ENCODE data around the gene BCKDK. TPM values are rescaled to one million over a fixed set of nuclear protein-coding genes. Genes with fewer than 3 reads are reported as not detected.

BCKDK gene
- total RNA-seq, 1 donor from 2014 or later = 50.9 TPM

- no peak for TF ChIP-seq CTCF (IDR thresholded peaks at IDR 0.05; ENCODE audit: insufficient read depth, low read length, poor library complexity, severe bottlenecking)
- Histone ChIP-seq H3K4me3 (ENCODE audit: low read depth, low read length) (no peak overlapping the region), H3K27me3 (ENCODE audit: control insufficient read depth, insufficient read depth, low read length) (no peaks in the 10 kb centered on the region), H3K36me3 (ENCODE audit: control insufficient read depth, insufficient read depth, low read length) (peaks cover 1% of the 10 kb centered on the region)
- no peak for DNase-seq (ENCODE audit: low read depth)
These were observed 11.9 kb downstream of the BCKDK start for GRCh38 chr16:31120129-31120528.

- no peak for TF ChIP-seq CTCF (IDR thresholded peaks at IDR 0.05; ENCODE audit: insufficient read depth, low read length, poor library complexity, severe bottlenecking)
- Histone ChIP-seq H3K4me3 (ENCODE audit: low read depth, low read length) (no peak overlapping the region), H3K36me3 (ENCODE audit: control insufficient read depth, insufficient read depth, low read length) (no peaks in the 10 kb centered on the region), H3K27me3 (ENCODE audit: control insufficient read depth, insufficient read depth, low read length) (no peaks in the 10 kb centered on the region)
- no peak for DNase-seq (ENCODE audit: low read depth)
These were observed 17.7 kb downstream of the BCKDK start for GRCh38 chr16:31125844-31126243.

- H3K27me3 ChIP-seq (ENCODE audit: control insufficient read depth, insufficient read depth, low read length) = no peaks in the 10 kb centered on the region
- DNase-seq (ENCODE audit: low read depth) = no peak
- TF ChIP-seq CTCF (IDR thresholded peaks at IDR 0.05; ENCODE audit: insufficient read depth, low read length, poor library complexity, severe bottlenecking) = no peak
- no peak overlapping the region for H3K4me3 ChIP-seq (ENCODE audit: low read depth, low read length)
- no peaks in the 10 kb centered on the region for H3K36me3 ChIP-seq (ENCODE audit: control insufficient read depth, insufficient read depth, low read length)
These were observed 19.0 kb downstream of the BCKDK start for GRCh38 chr16:31127182-31127581.

DNA sequence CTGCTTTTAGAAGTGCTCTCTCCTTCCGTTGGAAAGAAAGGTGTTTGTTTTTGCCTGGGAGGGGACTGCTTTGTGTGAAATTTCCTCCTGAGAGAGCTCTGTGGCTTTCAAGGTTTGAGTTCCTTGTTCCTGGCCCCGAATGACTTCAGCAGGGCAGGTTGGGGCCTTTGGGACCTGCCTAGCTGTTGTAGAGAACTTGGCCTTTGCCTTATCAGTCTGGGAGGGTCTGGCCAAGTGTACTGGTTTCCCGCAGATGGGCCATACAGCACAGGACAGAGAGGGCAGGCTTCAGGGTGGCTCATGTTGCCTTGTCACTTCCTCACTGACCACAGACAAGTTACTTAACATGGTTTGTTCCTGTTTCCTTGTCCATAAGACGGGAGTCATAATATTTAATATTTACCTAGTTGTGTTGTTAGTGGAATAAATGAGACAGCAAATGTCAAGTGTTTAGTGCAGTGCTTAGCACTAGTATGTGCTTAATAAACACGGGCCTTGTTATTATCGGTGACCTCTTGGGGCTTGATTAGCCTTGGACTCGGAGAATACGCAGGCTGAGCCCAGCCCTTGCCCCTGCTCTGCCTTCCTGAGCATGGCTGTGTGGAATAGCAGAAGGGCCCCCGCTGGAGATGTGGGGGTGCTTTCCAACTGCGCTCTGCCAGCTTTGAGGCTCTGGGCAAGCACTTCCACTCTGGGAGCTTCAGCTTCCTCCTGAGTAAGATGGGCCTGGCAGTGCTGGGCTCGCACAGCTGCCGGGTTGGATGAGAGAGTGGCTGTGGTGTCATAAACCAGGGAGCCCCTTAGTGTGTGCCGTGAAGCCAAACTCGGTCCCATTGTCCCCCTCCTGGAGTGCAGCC lies 20.8 kb downstream of the BCKDK start:
- H3K4me3 ChIP-seq (ENCODE audit: low read depth, low read length) = no peak overlapping the region
- no peak for TF ChIP-seq CTCF (IDR thresholded peaks at IDR 0.05; ENCODE audit: insufficient read depth, low read length, poor library complexity, severe bottlenecking)
- DNase-seq (ENCODE audit: low read depth) = no peak
- H3K27me3 ChIP-seq (ENCODE audit: control insufficient read depth, insufficient read depth, low read length) = no peaks in the 10 kb centered on the region
- no peaks in the 10 kb centered on the region for H3K36me3 ChIP-seq (ENCODE audit: control insufficient read depth, insufficient read depth, low read length)

GRCh38 chr16:31129568-31130335 lies 21.6 kb downstream of the BCKDK start:
- Histone ChIP-seq H3K36me3 (ENCODE audit: control insufficient read depth, insufficient read depth, low read length) (no peaks in the 10 kb centered on the region), H3K27me3 (ENCODE audit: control insufficient read depth, insufficient read depth, low read length) (no peaks in the 10 kb centered on the region), H3K4me3 (ENCODE audit: low read depth, low read length) (no peak overlapping the region)
- TF ChIP-seq CTCF (IDR thresholded peaks at IDR 0.05; ENCODE audit: insufficient read depth, low read length, poor library complexity, severe bottlenecking) = no peak
- no peak for DNase-seq (ENCODE audit: low read depth)

All from kidney epithelial cell (primary cell).